Lower lobe of right lung (tissue), 2 donors: ENCODE data around the gene RASGRF2. TPM values are rescaled to one million over a fixed set of nuclear protein-coding genes. Genes with fewer than 3 reads are reported as not detected.
A peak's percentile ranks its signal among the peaks of the same experiment; 100 is the strongest.

Source experiments
- ATAC-seq, 2 donors: fragments of 200-7000 bp; cut with Tn5 transposase; one replicate each; pipeline ENCODE4 v1.9.1; 2020 to 2022; ENCODE audit warnings: mild to moderate bottlenecking in 2 of 2, moderate library complexity in 2 of 2
- DNase-seq: peaks from one replicate; pipeline ENCODE4 v3.0.0-alpha.2; 2020
- H3K27ac ChIP-seq: fragments of 200-600 bp; one replicate; pipeline ENCODE4 v1.8.0; 2022
- H3K27me3 ChIP-seq: fragments of 200-600 bp; one replicate; pipeline ENCODE4 v1.8.0; 2022; ENCODE audit warnings: low read depth
- H3K36me3 ChIP-seq: fragments of 200-600 bp; one replicate; pipeline ENCODE4 v1.8.0; 2022; ENCODE audit warnings: mild to moderate bottlenecking
- H3K4me1 ChIP-seq: fragments of 200-600 bp; one replicate; pipeline ENCODE4 v1.8.0; 2022
- H3K4me3 ChIP-seq: fragments of 200-600 bp; one replicate; pipeline ENCODE4 v1.8.0; 2022; ENCODE audit warnings: mild to moderate bottlenecking
- H3K9me3 ChIP-seq: fragments of 200-600 bp; one replicate; pipeline ENCODE4 v1.8.0; 2022
- CTCF ChIP-seq: fragments of 200-600 bp; IDR thresholded peaks from one replicate; pipeline ENCODE4 v1.8.0; 2022; ENCODE audit warnings: antibody characterized with exemption, mild to moderate bottlenecking
- intact Hi-C: fragments of 100-400 bp; cut with DNase I; formaldehyde crosslinking; loops from one replicate; pipeline ENCODE4 v1.11.0; 2022
- total RNA-seq: library from RNA; stranded (reverse); fragmentation: NEBNext Ultra II Directional; extraction: Animal tissue kit (Norgen Biotek cat#: 25700); gene quantifications from one replicate; pipeline ENCODE4 v1.2.1, GENCODE V29; 2021
- donor health status: DM: no; HTN: yes; CAD: no; lungs with severe emphysema.

The RASGRF2 gene
- total RNA-seq, 1 donor from 2014 or later: 6.7 TPM

DNA sequence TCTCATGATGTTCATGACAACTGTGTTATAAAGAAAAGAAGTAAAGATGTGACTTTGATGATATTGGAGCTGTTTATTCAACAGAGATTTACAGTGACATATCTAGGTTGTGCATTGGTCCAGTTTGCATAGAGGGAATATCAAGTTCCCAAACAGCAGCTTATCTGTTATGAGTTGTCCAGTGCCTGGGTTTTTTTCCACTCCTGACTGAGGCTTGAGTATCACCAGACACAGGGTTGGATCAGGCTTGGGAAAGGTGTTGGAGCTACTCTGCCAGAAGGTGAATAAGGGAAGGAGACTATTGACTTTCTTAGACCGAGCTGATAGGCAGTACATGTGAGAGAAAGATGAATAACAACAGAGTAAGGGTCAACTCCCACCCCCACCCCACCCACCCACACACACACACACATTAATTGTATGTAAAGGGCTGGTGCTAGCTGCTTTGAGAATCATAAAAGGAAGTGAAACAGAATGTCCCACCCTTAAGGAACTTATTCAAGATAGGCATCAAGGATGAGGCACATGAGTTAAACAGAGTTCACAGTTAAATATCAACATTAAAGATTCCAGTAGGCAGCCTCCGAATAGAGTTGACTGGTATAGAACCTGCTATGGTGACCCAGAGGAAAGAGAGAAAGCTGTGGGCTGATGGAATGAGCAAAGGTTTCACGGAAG lies 33.0 kb upstream of the RASGRF2 start:
- Histone ChIP-seq H3K4me1 (no peaks in the 10 kb centered on the region), H3K36me3 (no peaks in the 10 kb centered on the region)
- peak in 1 of 2 donors; percentile 26 for ATAC-seq

GRCh38 chr5:80928073-80928472 lies 32.1 kb upstream of the RASGRF2 start:
- H3K36me3 ChIP-seq: no peaks in the 10 kb centered on the region
- no peak overlapping the region for H3K4me3 ChIP-seq
- ATAC-seq (no peak), DNase-seq (no peak)
- TF ChIP-seq CTCF: no peak
- no peaks in the 10 kb centered on the region for H3K9me3 ChIP-seq
- H3K4me1 ChIP-seq: no peaks in the 10 kb centered on the region
- no peaks in the 10 kb centered on the region for H3K27me3 ChIP-seq
- no peak overlapping the region for H3K27ac ChIP-seq
- intact Hi-C loops: no loop called here

More for the DNA sequence above, 33.0 kb upstream of the RASGRF2 start:
- H3K9me3 ChIP-seq: no peaks in the 10 kb centered on the region
- no peak overlapping the region for H3K4me3 ChIP-seq
- TF ChIP-seq CTCF: no peak
- no peak for DNase-seq
- intact Hi-C loops: no loop called here
- H3K27ac ChIP-seq: no peak overlapping the region
- no peaks in the 10 kb centered on the region for H3K27me3 ChIP-seq

DNA sequence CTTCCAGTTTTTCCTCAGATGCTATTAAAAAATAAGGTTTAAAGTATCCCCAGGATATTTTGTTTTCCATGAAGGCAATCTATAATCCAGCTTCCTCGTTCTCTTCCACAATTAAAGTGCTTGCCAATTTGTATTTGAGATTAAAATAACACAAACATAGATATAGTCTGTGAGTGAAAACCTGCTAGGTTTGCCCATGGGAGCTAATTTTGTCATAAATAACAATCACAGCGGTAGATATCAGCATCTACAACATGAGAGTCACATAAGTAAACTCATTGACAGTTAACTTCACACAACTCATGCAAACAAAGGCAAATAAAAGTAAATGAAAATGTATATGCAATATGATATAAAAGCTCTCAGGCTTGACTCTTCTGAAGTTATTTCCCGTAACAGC lies 29.2 kb upstream of the RASGRF2 start:
- no peaks in the 10 kb centered on the region for H3K9me3 ChIP-seq
- H3K4me1 ChIP-seq: no peaks in the 10 kb centered on the region
- intact Hi-C loops: no loop called here
- no peaks in the 10 kb centered on the region for H3K27me3 ChIP-seq
- no peak for ATAC-seq
- H3K36me3 ChIP-seq: no peaks in the 10 kb centered on the region
- no peak for TF ChIP-seq CTCF
- no peak for DNase-seq
- no peak overlapping the region for H3K4me3 ChIP-seq
- H3K27ac ChIP-seq: no peak overlapping the region

- Histone ChIP-seq H3K27me3 (no peaks in the 10 kb centered on the region), H3K27ac (no peak overlapping the region), H3K9me3 (no peaks in the 10 kb centered on the region), H3K4me3 (no peak overlapping the region), H3K4me1 (no peaks in the 10 kb centered on the region), H3K36me3 (no peaks in the 10 kb centered on the region)
- DNase-seq (no peak), ATAC-seq (no peak)
- no peak for TF ChIP-seq CTCF
- intact Hi-C loops: no loop called here
These were observed 28.8 kb upstream of the RASGRF2 start for GRCh38 chr5:80931411-80931810.

DNA sequence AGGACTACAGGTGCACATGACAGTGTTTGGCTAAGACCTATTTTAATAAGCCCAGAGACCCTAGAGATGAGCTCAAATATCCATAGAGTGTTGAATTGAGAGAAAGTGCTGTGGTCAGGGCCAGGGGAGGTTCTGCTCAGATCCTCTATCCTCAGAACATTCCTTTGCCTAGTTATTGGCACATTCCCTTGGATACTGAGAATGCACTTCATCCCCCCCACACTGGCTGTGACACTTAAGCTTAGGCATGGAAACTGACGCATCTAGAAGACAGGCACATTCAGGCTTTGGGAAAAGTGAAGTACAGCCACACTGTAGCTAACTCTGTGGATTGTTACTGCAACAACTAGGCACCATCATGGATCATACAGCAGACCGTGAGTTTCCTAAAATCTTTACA lies 27.1 kb upstream of the RASGRF2 start:
- Histone ChIP-seq H3K4me1 (no peaks in the 10 kb centered on the region), H3K36me3 (no peaks in the 10 kb centered on the region), H3K4me3 (no peak overlapping the region), H3K27me3 (no peaks in the 10 kb centered on the region), H3K9me3 (no peaks in the 10 kb centered on the region), H3K27ac (no peak overlapping the region)
- intact Hi-C loops: no loop called here
- no peak for TF ChIP-seq CTCF
- DNase-seq (no peak), ATAC-seq (no peak)
